ENCODE measurements around the gene TBC1D21. TPM values are rescaled to one million over a fixed set of nuclear protein-coding genes. Genes with fewer than 3 reads are reported as not detected.

TBC1D21 gene
- total and polyA plus RNA-seq, 9 donors, result not detected

DNA sequence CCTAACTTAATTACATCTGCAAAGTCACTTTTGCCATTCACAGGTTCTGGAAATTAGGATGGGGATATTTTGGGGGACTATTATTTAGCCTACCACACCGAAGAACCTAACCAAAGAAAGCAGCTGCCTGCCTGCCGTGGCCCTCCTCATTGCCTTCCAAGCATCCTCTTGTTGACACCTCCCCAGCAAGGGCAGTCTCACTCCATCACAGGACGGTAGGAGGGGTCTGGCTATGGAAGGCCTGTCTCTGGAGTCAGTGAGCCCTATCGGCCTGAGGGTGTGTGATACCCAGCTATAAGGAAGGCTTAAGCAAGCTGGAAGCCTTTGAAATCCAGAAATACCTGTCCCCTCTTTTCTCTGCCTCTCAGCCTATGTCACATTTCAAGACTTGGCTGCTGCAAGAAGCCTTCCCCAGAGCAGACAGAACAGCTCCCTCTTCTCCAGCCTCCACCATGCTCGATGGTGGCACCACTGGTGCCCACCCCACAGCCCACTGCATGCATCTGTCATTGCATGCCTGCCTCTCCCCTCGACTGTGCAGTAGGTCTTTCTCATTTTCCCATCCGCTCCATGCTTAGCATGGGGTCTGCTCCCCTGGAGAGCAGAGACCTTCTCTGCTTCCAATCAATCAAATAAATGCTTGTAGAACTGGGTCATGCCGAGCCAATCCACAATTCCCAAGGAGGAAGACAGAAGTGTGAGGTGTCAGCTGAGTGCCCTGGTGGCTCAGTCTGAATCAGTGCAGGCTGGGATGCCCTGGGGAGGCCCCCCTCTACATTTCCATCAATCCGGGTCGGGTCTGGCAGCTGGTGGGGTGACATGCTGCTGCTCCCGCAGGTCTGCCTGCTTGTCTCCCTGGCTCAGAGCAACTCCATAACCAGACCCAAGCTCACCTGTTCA, 29.0 kb downstream of the TBC1D21 start:
- H3K27ac ChIP-seq, result no peak overlapping the region
- TF ChIP-seq, protein P1, sequence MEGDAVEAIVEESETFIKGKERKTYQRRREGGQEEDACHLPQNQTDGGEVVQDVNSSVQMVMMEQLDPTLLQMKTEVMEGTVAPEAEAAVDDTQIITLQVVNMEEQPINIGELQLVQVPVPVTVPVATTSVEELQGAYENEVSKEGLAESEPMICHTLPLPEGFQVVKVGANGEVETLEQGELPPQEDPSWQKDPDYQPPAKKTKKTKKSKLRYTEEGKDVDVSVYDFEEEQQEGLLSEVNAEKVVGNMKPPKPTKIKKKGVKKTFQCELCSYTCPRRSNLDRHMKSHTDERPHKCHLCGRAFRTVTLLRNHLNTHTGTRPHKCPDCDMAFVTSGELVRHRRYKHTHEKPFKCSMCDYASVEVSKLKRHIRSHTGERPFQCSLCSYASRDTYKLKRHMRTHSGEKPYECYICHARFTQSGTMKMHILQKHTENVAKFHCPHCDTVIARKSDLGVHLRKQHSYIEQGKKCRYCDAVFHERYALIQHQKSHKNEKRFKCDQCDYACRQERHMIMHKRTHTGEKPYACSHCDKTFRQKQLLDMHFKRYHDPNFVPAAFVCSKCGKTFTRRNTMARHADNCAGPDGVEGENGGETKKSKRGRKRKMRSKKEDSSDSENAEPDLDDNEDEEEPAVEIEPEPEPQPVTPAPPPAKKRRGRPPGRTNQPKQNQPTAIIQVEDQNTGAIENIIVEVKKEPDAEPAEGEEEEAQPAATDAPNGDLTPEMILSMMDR (IDR thresholded peaks at IDR 0.05), result no peak
- TF ChIP-seq EP300 (IDR thresholded peaks at IDR 0.05) (no peak), POLR2A (IDR thresholded peaks at IDR 0.05) (no peak)
- H3K4me3 ChIP-seq, result no peak overlapping the region
- no peaks in the 10 kb centered on the region for H3K9me3 ChIP-seq
- no peaks in the 10 kb centered on the region for H3K27me3 ChIP-seq
- no peaks in the 10 kb centered on the region for H3K36me3 ChIP-seq
- no peaks in the 10 kb centered on the region for H3K4me1 ChIP-seq (ENCODE audit: insufficient read depth)
- intact Hi-C loops (cut with DNase I), result loop anchor here in 2 of 4 donors (10.0 kb wide), 2 partner anchors 198 to 338 kb away; no protein-coding TSS in a partner anchor
- DNase-seq, result no peak
- 67 to 72% (median 68%) methylated on average over 11 of the region's 11 CpGs for WGBS, 3 donors

DNA sequence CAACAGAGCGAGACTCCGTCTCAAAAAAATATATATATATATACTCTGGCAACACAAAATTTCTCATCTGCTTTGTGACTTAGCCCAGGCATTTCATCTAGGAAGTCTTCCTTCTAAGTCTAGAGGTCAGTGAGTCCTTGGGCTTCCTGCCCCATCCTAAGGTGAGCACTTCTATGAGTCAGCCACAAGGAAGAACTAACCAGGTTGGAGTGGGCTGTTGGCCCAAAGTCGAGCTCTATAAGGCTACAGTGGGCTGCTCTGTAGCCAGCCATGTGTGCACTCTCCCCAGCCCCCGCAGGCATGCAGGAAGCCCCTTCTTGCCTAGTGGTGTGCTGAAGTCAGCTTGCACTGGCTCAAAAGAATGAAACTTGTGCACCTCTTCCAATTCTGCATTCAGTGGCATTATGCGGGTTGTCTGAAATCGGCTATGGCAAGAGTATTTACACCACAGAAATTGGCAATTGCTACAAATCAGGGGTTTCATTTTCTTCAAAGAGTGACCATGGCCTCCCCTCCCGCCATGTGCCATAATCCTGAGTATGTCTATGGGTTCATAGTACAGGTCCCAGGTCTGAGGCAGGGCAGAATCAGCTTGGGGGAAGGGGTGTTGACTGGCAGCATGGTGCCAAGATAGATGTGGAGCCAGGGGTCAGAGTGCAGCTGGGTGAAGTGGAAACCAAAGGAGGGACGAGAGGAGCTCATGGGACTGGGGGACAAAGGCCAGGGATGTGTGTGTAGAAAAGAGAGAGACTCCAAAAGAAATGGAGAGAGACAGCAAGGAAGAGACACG, 30.9 kb downstream of the TBC1D21 start:
- 83 to 96% (median 88%) methylated on average over 9 of the region's 9 CpGs for WGBS, 3 donors
- H3K36me3 ChIP-seq, result no peaks in the 10 kb centered on the region

DNA sequence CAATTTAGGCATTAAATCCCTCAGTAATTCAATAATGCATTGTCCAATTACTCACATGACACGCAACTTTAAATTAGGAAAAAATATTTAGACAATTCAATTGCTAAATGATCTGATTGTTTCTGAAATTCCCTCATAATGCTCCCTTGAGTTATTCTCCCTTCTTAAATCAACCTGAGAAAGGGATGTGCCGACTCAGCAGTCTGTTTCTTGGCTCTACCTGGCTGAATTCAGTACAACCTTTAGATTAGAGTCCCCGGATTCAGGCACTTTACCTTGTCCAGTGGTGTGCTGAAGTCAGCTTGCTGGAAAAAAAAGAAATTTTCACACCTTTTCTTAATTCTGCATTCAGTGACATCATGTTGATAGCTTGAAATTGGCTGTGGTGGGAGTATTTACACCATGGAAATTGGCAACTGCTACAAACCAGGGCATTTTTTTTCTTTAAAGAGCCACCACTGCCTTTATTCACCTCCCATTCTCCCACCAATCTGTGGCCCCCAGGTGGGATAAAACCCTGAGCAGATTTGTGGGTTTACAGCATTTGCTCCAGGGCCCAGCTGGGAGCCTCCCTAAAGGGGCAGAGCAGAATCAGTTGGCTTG, 32.0 kb downstream of the TBC1D21 start:
- Histone ChIP-seq H3K27me3 (no peaks in the 10 kb centered on the region), H3K4me3 (no peak overlapping the region), H3K27ac (no peak overlapping the region), H3K4me1 (ENCODE audit: insufficient read depth) (no peaks in the 10 kb centered on the region), H3K36me3 (no peaks in the 10 kb centered on the region), H3K9me3 (no peaks in the 10 kb centered on the region)
- TF ChIP-seq EP300 (IDR thresholded peaks at IDR 0.05) (no peak), POLR2A (IDR thresholded peaks at IDR 0.05) (no peak)
- TF ChIP-seq, protein P1 (IDR thresholded peaks at IDR 0.05), result no peak
- intact Hi-C loops (cut with DNase I), result loop anchor here in 2 of 4 donors (5.0 to 10.0 kb wide), 4 partner anchors 198 to 341 kb away; no protein-coding TSS in a partner anchor
- WGBS, 3 donors, result 88 to 95% (median 93%) methylated on average over 3 of the region's 3 CpGs
- DNase-seq, result no peak

More for the DNA sequence above, 30.9 kb downstream of the TBC1D21 start:
- Histone ChIP-seq H3K4me3 (no peak overlapping the region), H3K27me3 (no peaks in the 10 kb centered on the region), H3K4me1 (ENCODE audit: insufficient read depth) (no peaks in the 10 kb centered on the region), H3K9me3 (no peaks in the 10 kb centered on the region), H3K27ac (no peak overlapping the region)
- intact Hi-C loops (cut with DNase I), result loop anchor here in 2 of 4 donors (10.0 kb wide), 2 partner anchors 199 to 339 kb away; no protein-coding TSS in a partner anchor
- no peak for TF ChIP-seq POLR2A (IDR thresholded peaks at IDR 0.05)
- no peak for TF ChIP-seq EP300 (IDR thresholded peaks at IDR 0.05)
- TF ChIP-seq, protein P1 (IDR thresholded peaks at IDR 0.05), result no peak
- DNase-seq, result no peak

Data from ovary (tissue), 9 donors.